ENCODE data around the gene DCHS2.

DNA sequence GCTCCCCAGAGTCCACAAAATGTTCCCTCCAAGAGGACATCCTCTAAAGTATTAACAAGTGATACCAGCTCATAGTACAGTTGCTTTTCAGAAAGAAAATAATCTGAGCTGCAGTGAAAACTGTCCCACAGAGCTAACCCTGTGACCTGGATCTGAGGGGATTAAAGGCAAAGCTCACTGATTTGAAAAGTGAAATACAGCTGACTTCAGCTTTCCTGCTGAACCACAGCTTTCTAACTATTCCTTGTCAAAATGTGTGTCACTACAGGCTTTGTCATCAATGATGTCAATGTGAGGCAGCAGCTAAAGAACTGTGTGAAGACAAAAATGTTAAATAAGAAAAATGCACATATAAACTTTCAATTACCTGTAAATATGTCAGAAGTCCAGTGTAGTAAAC lies 36.9 kb downstream of the DCHS2 start:
- TF ChIP-seq, protein P1, sequence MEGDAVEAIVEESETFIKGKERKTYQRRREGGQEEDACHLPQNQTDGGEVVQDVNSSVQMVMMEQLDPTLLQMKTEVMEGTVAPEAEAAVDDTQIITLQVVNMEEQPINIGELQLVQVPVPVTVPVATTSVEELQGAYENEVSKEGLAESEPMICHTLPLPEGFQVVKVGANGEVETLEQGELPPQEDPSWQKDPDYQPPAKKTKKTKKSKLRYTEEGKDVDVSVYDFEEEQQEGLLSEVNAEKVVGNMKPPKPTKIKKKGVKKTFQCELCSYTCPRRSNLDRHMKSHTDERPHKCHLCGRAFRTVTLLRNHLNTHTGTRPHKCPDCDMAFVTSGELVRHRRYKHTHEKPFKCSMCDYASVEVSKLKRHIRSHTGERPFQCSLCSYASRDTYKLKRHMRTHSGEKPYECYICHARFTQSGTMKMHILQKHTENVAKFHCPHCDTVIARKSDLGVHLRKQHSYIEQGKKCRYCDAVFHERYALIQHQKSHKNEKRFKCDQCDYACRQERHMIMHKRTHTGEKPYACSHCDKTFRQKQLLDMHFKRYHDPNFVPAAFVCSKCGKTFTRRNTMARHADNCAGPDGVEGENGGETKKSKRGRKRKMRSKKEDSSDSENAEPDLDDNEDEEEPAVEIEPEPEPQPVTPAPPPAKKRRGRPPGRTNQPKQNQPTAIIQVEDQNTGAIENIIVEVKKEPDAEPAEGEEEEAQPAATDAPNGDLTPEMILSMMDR (conservative IDR thresholded peaks at IDR 0.05; ENCODE audit: low read length): no peak
- TF ChIP-seq EZH2phosphoT487 (IDR thresholded peaks at IDR 0.05; ENCODE audit: borderline replicate concordance, low read depth, low read length): no peak

Measured in OCI-LY7 (cell line).